H1 (cell line): Measurements from ENCODE around the gene SEMA3D. TPM values are rescaled to one million over a fixed set of nuclear protein-coding genes. Genes with fewer than 3 reads are reported as not detected.

Source experiments
- HDAC2 ChIP-seq, 2 experiments: fragments of 300-600 bp in 1 of 2; sonication (generic) in 1 of 2; IDR thresholded peaks; 2 replicates each; pipeline ENCODE4 v1.6.1; 2011 to 2012; ENCODE audit warnings: low read depth in 2 of 2, low read length in 2 of 2, mild to moderate bottlenecking in 2 of 2, moderate library complexity in 2 of 2, borderline replicate concordance in 1 of 2, inconsistent platforms in 1 of 2
- TAF7 ChIP-seq: optimal IDR thresholded peaks from 2 replicates; pipeline ENCODE3; 2011; ENCODE audit warnings: low read depth, mild to moderate bottlenecking, inconsistent platforms, low read length, moderate library complexity, borderline replicate concordance
- polyA plus RNA-seq, 7 experiments: library from polyadenylated mRNA; depleted of rRNA in 3 of 7; stranded (reverse) in 5 of 7; unstranded in 2 of 7; fragments of >200 nt in 5 of 7; fragments of 200-250 nt in 2 of 7; gene quantifications; 1 replicate in 5 of 7; 2 replicates in 1 of 7; 4 replicates in 1 of 7; pipeline versions ENCODE4 v1.2.1 to v1.2.3, GENCODE V29; 2011 to 2013; ENCODE audit warnings: missing spikeins in 2 of 7, mixed read lengths in 2 of 7
- total RNA-seq: library from RNA; stranded (reverse); fragmentation: NEBNext Ultra II Directional; extraction: Animal tissue kit (Norgen Biotek cat#: 25700); gene quantifications from 2 replicates; pipeline ENCODE4 v1.2.1, GENCODE V29; 2021
- TF ChIP-seq, protein P1 (sequence below): IDR thresholded peaks from 2 replicates; pipeline ENCODE4 v1.6.1; 2012; ENCODE audit warnings: inconsistent platforms

SEMA3D gene
- total and polyA plus RNA-seq, 2 of the 8 experiments (the other 6 are each of a cell fraction or from before 2014, with no cell fraction given), result 1.6 to 3.5 TPM

DNA sequence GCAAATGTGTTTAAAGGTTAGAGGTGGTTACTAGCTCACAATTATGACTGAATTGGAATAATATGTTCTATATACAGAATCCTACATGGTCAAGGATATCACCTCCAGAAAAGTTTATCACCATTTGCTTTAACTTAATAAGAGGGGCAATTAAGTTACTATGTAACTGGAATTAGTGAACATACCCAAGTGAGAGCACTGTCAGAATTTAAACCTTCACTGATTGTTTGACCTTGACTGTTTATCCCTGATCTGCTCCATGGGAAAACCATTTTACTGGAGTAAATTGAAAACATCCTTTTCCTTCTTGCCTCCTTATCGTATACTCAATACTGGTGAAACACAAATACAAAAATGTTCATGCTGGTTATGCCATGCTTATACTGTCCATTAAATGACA is 107.4 kb downstream of the SEMA3D start (continued):
- TF ChIP-seq, protein P1, sequence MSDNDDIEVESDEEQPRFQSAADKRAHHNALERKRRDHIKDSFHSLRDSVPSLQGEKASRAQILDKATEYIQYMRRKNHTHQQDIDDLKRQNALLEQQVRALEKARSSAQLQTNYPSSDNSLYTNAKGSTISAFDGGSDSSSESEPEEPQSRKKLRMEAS, result no peak
- no peak for TF ChIP-seq TAF7
- TF ChIP-seq HDAC2 (IDR thresholded peaks at IDR 0.05; ENCODE audit: borderline replicate concordance in 1 of 2, low read depth in 2 of 2, low read length in 2 of 2), result no peak
- TF ChIP-seq, all 59 proteins: peak for 0
